T-helper 2 cell treated with Interferon-gamma antibody and Interleukin-4, amounts not matched to agents 100 ng/mL and 5 ng/mL, for 36 hours (primary cell): Measurements from ENCODE around the gene PKNOX2. TPM values are rescaled to one million over a fixed set of nuclear protein-coding genes. Genes with fewer than 3 reads are reported as not detected.

Experiments used
- intact Hi-C: fragments of 100-400 bp; cut with micrococcal nuclease; formaldehyde crosslinking; loops from one replicate; pipeline ENCODE4 v1.15.1; 2023
- total RNA-seq: library from RNA; stranded (reverse); gene quantifications from 2 replicates; pipeline ENCODE4 v1.2.3, GENCODE V29; 2022

PKNOX2 gene, protein sequence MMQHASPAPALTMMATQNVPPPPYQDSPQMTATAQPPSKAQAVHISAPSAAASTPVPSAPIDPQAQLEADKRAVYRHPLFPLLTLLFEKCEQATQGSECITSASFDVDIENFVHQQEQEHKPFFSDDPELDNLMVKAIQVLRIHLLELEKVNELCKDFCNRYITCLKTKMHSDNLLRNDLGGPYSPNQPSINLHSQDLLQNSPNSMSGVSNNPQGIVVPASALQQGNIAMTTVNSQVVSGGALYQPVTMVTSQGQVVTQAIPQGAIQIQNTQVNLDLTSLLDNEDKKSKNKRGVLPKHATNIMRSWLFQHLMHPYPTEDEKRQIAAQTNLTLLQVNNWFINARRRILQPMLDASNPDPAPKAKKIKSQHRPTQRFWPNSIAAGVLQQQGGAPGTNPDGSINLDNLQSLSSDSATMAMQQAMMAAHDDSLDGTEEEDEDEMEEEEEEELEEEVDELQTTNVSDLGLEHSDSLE
- not detected in 2 replicates for total RNA-seq

- intact Hi-C loops: loop anchor here (5.0 to 10.0 kb wide), 2 partner anchors 190 to 297 kb away; partner anchors contain the start of gene ROBO3
Observed at GRCh38 chr11:125164422-125165110, at the start of gene PKNOX2. Gene PKNOX2 (plus strand): TSS chr11:125164751. CDS start chr11:125351306, 186,555 bp downstream.

GRCh38 chr11:125117429-125117828 is 47.1 kb upstream of the PKNOX2 start:
- intact Hi-C loops: loop anchor here (10.0 kb wide), 1 partner anchor 767 kb away; the partner anchor contains the start of gene HYLS1

GRCh38 chr11:125123194-125123946 is 41.2 kb upstream of the PKNOX2 start:
- intact Hi-C loops: no loop called here

- intact Hi-C loops: no loop called here
Observed at GRCh38 chr11:125123947-125124617, 40.5 kb upstream of the PKNOX2 start.

DNA sequence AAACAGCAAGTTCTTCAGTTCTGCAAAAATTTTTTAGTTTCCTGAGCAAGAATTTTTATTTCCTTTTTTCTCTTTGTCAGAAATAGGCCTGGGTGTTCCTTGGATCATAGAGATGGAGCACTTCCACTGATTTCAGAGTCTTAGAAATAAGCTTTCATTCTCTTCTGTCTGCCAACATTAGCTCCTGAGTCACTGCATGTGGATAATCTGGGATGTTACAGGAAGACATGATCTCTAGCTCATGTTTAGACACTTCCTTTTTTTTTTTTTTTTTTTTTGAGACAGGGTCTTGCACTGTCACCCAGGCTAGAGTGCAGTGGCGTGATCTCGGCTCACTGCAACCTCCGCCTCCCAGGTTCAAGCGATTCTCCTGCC is 39.9 kb upstream of the PKNOX2 start:
- intact Hi-C loops: no loop called here

DNA sequence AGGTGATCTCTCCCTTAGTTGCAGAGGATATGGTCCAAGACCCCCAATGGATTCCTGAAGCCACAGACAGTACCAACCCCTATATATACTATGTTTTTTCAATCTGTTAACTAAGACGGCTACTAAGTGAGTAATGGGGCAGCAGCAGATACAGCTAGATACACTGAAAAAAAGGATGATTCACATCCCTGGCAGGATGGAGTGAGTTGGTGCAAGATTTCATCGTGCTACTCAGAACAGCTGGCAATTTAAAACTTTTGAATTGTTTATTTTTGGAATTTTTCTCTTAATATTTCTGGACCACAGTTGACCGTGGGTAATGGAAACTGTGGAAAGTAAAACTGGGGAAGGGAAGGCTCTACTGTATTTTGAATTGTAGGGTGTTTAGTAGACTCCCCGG is 36.1 kb upstream of the PKNOX2 start:
- intact Hi-C loops: no loop called here

DNA sequence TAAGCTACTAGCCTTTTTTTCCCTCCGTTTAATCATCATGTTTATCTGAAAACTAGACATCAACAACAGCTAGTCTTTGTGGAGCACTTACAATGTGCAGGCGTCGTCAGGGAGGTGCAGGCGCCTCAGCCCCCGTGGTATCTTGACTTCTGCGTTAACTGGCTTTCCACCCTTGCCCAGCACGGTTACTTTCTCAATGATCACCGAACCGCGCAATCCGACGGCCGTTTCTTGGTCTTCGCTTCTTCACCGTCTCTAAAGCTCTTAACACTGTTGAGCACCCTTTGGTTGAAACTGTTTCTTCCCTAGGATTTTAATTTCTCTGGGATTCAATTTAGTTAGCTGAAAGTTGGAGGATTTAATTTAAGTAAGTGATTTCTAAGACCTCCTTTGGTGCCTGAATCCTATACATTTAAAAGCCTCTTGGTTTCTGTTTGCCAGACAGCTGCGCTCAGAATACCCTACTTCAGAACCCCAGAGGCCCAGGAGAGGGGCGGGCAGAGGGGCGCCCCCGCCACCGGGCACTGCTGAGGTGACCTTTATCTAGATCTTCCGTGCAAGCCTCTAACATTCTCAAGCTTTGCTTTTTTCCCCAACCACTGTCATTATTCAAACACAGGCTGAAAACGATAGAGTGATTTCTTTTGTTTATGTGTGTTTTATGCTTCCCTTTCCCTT is 35.1 kb upstream of the PKNOX2 start:
- intact Hi-C loops: no loop called here

GRCh38 chr11:125132071-125132470 is 32.5 kb upstream of the PKNOX2 start:
- intact Hi-C loops: no loop called here

- intact Hi-C loops: no loop called here
Observed at GRCh38 chr11:125132596-125132995, 32.0 kb upstream of the PKNOX2 start.

DNA sequence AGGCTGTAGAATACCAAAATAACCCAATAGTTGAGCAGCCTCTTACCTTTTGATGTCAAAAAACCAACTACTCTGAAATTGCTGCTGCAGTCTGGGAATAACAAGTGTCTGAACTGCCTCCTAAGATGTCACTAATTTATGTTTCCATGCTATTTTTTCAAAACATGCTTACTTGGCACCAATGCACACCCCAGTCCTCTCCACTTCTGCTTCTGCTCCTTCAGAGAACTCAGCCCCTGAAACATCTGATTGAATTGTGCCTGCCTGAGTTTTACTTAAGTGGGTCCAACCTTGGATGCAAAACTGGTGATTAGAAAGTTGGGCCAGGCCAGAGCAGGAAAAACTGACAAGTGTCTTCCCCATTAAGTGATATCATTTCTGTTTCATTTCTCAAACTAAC is 28.6 kb upstream of the PKNOX2 start:
- intact Hi-C loops: no loop called here

DNA sequence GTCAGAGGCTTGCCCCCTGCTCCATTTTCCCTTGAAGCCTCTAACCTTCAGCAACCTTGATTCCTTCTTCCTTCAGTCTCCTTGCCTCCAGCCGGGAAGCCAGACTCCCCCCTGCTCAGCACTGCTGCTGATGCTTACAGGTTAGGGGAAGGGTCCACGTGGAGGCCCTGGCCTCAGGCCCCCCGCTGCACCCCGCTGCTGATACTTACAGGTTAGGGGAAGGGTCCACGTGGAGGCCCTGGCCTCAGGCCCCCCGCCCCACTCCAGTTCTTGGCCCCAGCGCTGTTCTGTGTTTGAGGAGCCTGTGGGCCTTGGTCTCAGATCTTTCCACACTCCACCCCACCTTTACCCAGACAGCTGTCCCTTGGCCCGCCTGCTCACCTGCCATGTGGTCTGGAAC is 25.6 kb upstream of the PKNOX2 start:
- intact Hi-C loops: no loop called here

- intact Hi-C loops: no loop called here
Observed at GRCh38 chr11:125139778-125140177, 24.8 kb upstream of the PKNOX2 start.

DNA sequence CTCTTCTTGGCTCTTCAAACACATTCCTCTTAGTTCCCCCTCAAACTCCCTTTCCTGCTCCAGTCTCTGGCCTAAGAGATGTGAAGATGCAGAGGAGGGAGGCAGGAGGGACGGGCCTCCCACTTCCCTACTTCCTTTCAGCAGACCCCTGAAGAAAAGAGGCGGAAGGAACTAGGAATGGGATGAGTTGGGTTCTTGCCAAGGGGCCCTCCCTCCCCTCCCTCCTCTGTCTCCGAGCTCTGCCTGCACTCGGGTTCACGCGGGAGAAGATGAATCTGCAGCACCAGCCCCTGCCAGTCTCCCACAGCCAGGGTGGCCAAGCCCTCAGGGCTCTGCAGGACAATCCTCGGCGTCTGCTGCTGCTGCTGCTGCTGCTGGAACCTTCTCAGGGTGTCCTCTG is 24.3 kb upstream of the PKNOX2 start:
- intact Hi-C loops: no loop called here

GRCh38 chr11:125141178-125141577 is 23.4 kb upstream of the PKNOX2 start:
- intact Hi-C loops: loop anchor here (1.0 kb wide), 1 partner anchor 179 kb away; no protein-coding TSS in a partner anchor

DNA sequence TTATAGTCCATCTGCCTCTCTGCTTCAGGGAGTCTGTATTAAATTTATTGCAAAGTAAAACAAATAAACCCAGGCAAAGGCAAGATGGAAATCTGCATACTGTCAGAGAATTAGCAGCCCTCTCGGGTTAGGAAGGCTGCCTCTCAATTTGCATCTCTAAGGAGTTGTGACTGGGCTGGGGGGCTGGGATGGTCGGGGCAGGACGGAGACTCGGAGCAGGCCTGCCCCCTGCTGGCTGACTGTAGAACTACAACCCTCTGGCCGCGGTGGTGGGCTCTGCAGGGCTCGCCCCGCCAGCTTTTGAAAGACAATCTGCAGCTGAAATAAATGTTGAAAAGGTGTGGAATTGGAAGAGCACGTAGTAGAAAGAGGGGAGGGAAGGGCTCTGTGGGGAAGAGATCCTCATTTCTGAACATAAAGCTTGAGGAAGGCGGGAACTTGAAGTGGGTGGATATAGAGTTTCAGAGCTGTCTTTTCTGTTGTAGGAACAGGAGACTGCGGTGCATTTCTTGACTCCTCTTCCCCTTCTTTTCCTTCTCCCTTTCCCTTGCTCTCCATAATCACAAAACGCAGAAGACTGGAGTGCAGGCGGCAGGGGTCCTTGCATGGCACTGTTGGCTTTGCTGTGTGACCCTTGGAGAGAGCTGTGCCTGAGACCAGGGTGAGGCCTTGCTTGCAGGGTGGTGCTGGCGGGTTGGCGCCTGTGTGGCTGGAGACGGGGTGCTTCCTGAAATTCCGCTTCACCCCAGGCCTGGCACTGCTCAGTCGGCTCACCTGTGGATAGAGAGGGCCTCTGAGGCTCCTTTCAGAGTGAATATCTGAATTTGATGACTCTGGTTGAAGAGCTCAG is 22.6 kb upstream of the PKNOX2 start:
- intact Hi-C loops: loop anchor here (1.0 kb wide), 1 partner anchor 180 kb away; no protein-coding TSS in a partner anchor

GRCh38 chr11:125146232-125146631 is 18.3 kb upstream of the PKNOX2 start:
- intact Hi-C loops: no loop called here

- intact Hi-C loops: no loop called here
Observed at GRCh38 chr11:125147280-125147679, 17.3 kb upstream of the PKNOX2 start.

DNA sequence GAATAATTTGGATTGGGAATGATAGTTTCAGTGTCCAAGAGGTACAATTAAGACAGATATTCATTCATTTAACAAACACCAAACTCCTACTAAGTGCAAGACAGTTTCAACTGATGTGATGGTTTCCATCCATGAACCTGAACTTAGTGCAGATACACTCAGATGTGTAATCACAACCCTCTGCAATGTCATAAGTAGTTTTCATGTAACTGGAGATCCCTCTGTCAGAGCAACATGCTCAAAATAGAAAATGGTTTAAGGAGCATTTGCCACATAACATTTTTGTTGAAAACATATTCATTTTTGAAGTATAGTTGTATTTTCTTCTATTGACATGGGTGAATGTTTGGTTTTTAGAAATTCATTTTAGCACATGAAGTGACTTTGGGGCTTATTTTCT is 16.5 kb upstream of the PKNOX2 start:
- intact Hi-C loops: no loop called here

GRCh38 chr11:125148743-125149142 is 15.8 kb upstream of the PKNOX2 start:
- intact Hi-C loops: no loop called here

DNA sequence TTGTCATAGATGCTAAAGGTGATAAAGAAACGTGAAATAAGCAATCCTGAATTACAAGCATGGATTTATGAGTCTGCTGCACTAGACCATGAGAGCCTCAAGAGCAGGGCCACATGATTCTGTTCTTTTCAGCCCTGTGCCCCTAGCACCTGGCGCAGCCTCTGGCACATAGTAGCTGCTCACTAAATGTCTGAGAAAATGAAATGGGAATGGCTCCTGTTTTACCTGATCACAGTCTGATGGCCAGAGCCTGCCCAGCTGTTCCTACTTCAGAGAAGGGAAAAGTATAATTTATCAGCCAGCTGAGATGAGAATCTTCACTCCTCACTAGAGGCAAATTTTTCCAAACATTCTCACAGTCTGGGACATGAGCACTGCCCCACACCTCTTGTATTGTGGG is 10.7 kb upstream of the PKNOX2 start:
- intact Hi-C loops: no loop called here
